ENCODE results near the gene CNOT9. TPM values are rescaled to one million over a fixed set of nuclear protein-coding genes. Genes with fewer than 3 reads are reported as not detected.

Gene CNOT9
- total RNA-seq, 2 donors from 2014 or later = 36.0 to 52.5 TPM

GRCh38 chr2:218607436-218608115, 38.9 kb downstream of the CNOT9 start, which contains the start of gene PLCD4:
Gene PLCD4 (plus strand): TSS chr2:218607899. CDS start chr2:218615740, 7,841 bp downstream.
- H3K9ac ChIP-seq (ENCODE audit: low read depth in 2 of 2, low read length in 2 of 2) = no peak within 1 kb of the TSS
- H3K27ac ChIP-seq = no peak within 1 kb of the TSS
- DNase-seq = peak; percentile 21
- no peaks in the 10 kb centered on the region for H3K27me3 ChIP-seq
- TF ChIP-seq, protein P1, sequence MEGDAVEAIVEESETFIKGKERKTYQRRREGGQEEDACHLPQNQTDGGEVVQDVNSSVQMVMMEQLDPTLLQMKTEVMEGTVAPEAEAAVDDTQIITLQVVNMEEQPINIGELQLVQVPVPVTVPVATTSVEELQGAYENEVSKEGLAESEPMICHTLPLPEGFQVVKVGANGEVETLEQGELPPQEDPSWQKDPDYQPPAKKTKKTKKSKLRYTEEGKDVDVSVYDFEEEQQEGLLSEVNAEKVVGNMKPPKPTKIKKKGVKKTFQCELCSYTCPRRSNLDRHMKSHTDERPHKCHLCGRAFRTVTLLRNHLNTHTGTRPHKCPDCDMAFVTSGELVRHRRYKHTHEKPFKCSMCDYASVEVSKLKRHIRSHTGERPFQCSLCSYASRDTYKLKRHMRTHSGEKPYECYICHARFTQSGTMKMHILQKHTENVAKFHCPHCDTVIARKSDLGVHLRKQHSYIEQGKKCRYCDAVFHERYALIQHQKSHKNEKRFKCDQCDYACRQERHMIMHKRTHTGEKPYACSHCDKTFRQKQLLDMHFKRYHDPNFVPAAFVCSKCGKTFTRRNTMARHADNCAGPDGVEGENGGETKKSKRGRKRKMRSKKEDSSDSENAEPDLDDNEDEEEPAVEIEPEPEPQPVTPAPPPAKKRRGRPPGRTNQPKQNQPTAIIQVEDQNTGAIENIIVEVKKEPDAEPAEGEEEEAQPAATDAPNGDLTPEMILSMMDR (IDR thresholded peaks at IDR 0.05) = no peak
- no peak within 1 kb of the TSS for H3K4me3 ChIP-seq
- H3K4me1 ChIP-seq = no peaks in the 10 kb centered on the region
- intact Hi-C loops (cut with DNase I) = no loop called here
- H3K9me3 ChIP-seq = no peaks in the 10 kb centered on the region
- H3K36me3 ChIP-seq = no peaks in the 10 kb centered on the region

DNA sequence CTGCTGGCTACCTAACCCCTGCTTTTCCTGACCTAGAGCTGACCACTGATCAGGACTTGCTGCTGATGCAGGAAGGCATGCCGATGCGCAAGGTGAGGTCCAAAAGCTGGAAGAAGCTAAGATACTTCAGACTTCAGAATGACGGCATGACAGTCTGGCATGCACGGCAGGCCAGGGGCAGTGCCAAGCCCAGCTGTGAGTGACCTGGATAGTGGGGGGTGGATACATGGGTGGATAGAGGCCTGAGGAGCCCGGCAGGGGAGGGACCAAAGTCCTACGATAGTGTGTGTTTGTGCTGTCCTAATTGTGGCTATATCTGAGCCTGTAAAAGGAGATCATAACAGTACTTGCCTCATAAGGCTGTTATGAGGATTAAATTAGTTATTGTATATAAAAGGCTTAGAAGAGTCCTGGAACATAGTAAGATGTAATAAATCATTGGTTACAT, 47.3 kb downstream of the CNOT9 start:
- no peak overlapping the region for H3K9ac ChIP-seq (ENCODE audit: low read depth in 2 of 2, low read length in 2 of 2)
- TF ChIP-seq, protein P1 (IDR thresholded peaks at IDR 0.05) = no peak
- H3K36me3 ChIP-seq = no peaks in the 10 kb centered on the region
- no peaks in the 10 kb centered on the region for H3K4me1 ChIP-seq
- H3K9me3 ChIP-seq = no peaks in the 10 kb centered on the region
- peak; percentile 35 for DNase-seq
- intact Hi-C loops (cut with DNase I) = no loop called here
- no peak overlapping the region for H3K4me3 ChIP-seq
- H3K27me3 ChIP-seq = no peaks in the 10 kb centered on the region
- no peak overlapping the region for H3K27ac ChIP-seq

GRCh38 chr2:218618102-218618860, 49.6 kb downstream of the CNOT9 start:
- no peak overlapping the region for H3K27ac ChIP-seq
- TF ChIP-seq, protein P1 (IDR thresholded peaks at IDR 0.05) = no peak
- no peak for DNase-seq
- no peak overlapping the region for H3K9ac ChIP-seq (ENCODE audit: low read depth in 2 of 2, low read length in 2 of 2)
- no peaks in the 10 kb centered on the region for H3K4me1 ChIP-seq
- no peaks in the 10 kb centered on the region for H3K9me3 ChIP-seq
- no peaks in the 10 kb centered on the region for H3K36me3 ChIP-seq
- intact Hi-C loops (cut with DNase I) = no loop called here
- no peaks in the 10 kb centered on the region for H3K27me3 ChIP-seq
- no peak overlapping the region for H3K4me3 ChIP-seq

DNA sequence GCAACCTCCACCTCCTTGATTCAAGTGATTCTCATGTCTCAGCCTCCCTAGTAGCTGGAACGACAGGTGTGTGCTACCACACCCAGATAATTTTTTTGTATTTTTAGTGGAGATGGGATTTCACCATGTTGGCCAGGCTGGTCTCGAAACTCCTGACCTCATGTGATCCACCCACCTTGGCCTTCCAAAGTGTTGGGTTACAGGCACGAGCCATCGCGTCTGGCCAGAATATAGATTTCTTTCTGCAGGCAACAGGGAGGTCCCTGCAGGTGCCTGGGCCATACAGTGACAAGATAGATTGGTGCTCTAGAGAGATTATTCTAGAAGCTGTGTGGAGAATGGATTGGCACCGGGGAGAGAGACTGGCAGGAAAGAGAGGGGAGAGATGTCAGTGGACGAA, 52.4 kb downstream of the CNOT9 start:
- intact Hi-C loops (cut with DNase I) = no loop called here
- Histone ChIP-seq H3K9ac (ENCODE audit: low read depth in 2 of 2, low read length in 2 of 2) (no peak overlapping the region), H3K9me3 (no peaks in the 10 kb centered on the region), H3K27me3 (no peaks in the 10 kb centered on the region), H3K27ac (no peak overlapping the region), H3K4me1 (no peaks in the 10 kb centered on the region), H3K4me3 (no peak overlapping the region), H3K36me3 (no peaks in the 10 kb centered on the region)
- no peak for DNase-seq
- TF ChIP-seq, protein P1 (IDR thresholded peaks at IDR 0.05) = no peak

GRCh38 chr2:218622606-218623365, 54.1 kb downstream of the CNOT9 start:
- TF ChIP-seq, protein P1 (IDR thresholded peaks at IDR 0.05) = no peak
- Histone ChIP-seq H3K27ac (no peak overlapping the region), H3K36me3 (no peaks in the 10 kb centered on the region), H3K4me3 (no peak overlapping the region), H3K9me3 (no peaks in the 10 kb centered on the region), H3K4me1 (no peaks in the 10 kb centered on the region), H3K27me3 (no peaks in the 10 kb centered on the region), H3K9ac (ENCODE audit: low read depth in 2 of 2, low read length in 2 of 2) (no peak overlapping the region)
- intact Hi-C loops (cut with DNase I) = no loop called here
- no peak for DNase-seq
